Stimulated activated CD8-positive, alpha-beta memory T cell treated with anti-CD3 and anti-CD28 coated beads, Interleukin-15, amount 100 ng/mL, for 48 hours (primary cell): ENCODE data around the gene CACNB3.
A peak's percentile ranks its signal among the peaks of the same experiment; 100 is the strongest.
"Not testable (repeated sequence)": the region's sequence is repeated elsewhere in the genome, so short reads cannot be mapped to it uniquely, and the experiment has no call there.

Experiments
- DNase-seq, 2 donors: peaks; one replicate each; pipeline ENCODE4 v3.0.0-alpha.2; 2020; ENCODE audit warnings: low read depth in 2 of 2

Gene CACNB3

DNA sequence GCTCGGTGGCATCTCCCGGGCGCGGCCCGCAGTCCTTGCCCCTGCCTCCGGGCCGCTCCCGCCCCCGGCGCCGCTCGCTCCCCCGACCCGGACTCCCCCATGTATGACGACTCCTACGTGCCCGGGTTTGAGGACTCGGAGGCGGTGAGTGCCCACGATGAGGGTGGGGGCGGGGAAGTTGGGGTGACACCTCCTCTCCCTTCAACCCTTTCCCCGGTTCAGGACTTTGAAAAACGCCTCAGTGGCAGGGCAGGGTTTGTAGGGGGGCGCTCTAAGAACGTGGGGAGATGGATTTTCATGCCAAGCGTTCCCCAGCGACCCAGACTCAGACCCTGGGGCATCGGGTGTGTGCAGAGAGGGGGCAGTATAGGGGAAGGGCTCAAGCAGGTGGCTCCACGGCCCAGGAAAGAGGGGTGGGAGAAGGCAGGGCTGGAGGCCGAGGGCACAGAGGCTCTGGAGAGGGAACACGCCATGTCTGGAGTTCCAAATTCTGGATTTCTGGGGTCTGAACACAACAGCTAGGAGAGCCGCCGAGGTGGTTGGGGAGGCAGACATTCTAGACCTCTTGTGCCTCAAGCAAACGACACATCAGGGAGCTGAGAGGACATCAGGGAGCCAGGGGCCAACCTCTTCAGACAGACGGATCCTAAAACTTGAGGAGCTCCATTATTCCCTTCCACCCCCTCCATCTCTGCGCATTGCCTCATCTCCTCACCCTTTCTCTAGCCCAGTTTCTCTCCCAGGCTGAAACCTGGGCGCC lies 715 bp downstream of the CACNB3 start:
- DNase-seq, result no peak

DNA sequence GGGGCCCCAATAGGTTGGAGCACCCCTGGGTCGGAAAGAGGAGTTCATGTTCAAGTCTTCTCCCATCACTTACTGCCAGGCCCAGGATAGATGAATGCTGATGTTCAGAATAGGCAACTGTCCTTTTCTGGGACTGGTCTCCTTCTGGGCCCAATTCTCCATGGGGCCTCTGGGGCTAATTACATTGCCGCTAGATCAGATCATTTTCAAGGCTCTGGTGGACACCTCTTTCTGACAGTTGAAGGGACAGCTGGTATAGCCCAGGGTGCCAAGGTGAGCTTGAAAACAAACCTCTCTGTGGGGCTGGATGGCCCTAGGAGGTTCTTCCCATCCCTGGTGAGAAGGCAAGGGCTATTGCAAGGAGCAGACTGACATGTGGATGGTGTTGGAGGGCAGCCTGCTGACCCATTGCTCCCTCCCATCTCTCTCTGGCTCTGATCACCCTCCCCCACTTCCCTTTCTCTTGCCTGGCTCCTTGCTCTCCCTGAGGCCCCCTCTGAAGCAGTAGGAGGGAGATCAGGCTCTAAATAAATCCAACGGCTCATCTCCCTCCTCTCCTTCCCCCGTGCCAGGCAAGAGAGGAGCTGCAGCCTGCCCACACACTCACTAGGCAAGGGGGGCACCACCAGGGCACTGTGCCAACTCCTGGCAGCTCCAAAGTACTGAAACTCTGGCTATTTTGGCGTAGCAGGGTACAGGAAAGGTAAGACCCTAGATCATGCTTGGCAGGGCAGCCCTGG lies 1.9 kb downstream of the CACNB3 start:
- no peak for DNase-seq

DNA sequence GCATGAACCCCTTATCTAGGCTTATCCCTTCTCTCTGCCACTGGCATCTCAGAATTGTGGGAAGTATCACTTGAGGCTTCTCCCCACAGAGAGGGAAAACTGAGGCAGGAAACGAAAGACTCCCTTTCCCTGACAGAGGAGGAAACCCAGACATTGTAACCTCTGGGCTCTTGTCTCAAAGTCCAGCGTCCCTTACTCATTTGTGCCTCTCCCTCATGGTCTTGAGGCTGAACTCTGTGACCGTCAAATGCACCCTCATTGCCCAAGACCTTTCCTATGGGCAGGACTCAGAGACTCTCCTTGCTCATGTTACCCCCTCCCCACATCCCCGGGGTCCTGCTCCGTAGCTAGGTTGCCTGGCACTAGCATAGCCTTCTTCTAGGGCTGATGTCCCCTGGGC lies 3.8 kb downstream of the CACNB3 start:
- DNase-seq, result no peak

DNA sequence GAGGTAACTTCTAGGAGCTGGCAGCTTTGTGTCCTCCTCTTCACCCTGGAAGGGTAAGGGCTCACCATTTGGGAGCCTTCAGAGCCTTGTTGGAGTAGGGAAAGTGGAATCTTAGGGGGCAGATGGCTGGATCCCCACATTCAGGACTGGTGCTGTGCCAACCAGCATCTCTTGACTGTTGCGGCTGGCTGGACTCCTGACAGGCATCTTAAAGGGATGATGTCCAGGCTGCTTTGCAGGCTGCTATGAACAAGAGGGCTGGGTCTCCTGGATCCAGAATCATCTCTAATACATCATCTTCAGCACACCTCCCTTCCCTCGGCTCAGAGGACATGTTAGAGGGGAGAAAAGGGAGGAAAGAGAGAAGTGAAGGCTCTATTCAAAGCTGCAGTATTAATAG lies 4.4 kb downstream of the CACNB3 start:
- no peak for DNase-seq

DNA sequence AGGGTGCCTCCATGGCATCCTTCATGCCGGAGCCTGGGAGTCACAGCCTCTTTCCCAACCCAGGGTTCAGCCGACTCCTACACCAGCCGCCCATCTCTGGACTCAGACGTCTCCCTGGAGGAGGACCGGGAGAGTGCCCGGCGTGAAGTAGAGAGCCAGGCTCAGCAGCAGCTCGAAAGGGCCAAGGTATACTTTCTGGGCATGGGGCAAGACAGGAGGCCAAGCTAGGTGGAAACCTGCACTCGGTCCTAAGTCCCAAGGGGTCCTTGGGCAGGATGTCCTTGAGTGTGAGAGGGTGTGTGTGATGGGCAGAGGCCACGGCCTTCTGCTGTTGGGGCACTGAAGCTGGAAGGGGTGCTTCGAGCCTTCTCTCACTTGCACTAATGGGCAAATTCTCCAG lies 5.0 kb downstream of the CACNB3 start:
- no peak for DNase-seq

DNA sequence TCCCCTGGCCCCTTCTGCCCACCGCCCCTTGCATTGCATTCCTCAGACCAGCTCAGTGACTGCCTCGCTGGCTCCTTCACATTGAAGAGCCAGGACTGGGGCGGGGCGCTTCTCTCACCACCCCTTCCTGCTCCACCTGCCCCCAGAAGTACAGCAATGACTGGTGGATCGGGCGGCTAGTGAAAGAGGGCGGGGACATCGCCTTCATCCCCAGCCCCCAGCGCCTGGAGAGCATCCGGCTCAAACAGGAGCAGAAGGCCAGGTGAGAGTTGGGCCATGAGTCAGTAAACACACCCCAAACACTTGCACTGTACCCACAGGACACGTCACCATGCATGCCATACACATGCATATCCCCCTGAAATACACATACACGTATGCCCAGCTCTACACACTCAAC lies 5.8 kb downstream of the CACNB3 start:
- DNase-seq, result no peak

DNA sequence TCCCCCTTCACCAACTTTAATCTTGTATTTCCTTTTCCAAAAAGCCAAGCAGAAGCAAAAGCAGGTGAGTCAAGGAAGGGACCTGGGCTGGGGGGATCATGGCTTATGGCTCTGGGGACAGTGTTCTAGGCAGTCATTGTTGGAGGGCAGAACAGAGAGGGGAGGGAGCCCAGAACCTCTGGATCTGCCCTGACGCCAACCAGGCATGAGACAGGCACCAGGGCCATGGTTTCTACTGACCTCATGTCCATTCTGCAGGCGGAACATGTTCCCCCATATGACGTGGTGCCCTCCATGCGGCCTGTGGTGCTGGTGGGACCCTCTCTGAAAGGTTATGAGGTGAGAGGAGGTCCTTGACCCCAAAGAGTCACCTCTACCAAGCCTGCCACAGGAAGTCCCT lies 6.6 kb downstream of the CACNB3 start:
- DNase-seq, result no peak

DNA sequence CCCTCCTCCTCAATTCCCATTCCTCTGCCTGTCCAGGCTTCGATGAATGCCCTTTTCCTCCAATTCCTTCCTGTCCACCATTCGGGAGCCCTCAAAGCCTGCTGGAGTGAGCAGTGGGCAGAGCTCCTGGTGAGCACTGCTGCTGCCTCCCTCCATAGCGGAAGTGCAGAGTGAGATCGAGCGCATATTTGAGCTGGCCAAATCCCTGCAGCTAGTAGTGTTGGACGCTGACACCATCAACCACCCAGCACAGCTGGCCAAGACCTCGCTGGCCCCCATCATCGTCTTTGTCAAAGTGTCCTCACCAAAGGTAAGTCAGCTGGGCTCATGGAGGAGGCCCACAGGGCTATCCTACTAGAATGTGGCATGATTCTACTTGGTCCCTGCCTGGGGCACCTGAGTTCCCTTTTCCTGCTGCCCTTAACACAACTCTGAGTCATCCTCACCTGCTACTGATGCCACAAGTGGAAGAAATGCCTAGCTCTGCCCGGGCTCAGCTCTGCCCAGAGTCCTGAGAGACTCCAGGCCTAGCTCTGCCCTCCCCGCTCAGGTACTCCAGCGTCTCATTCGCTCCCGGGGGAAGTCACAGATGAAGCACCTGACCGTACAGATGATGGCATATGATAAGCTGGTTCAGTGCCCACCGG lies 8.0 kb downstream of the CACNB3 start:
- DNase-seq, result no peak

DNA sequence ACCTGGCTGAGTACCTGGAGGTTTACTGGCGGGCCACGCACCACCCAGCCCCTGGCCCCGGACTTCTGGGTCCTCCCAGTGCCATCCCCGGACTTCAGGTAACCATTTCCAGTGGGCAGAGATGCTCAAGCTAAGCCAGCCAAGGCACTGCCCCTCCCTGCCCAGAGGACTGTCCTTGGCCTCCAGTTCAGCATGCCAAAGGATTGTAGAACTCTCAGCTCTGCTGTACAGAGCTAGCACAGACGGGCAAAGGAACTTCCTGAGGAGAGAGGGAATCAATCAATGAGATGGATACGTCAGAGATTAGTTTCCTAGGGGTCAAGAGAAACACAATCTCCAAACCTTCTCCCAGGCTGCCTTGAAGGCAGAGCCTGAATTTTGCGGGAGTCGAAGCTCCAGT lies 8.7 kb downstream of the CACNB3 start:
- no peak for DNase-seq

DNA sequence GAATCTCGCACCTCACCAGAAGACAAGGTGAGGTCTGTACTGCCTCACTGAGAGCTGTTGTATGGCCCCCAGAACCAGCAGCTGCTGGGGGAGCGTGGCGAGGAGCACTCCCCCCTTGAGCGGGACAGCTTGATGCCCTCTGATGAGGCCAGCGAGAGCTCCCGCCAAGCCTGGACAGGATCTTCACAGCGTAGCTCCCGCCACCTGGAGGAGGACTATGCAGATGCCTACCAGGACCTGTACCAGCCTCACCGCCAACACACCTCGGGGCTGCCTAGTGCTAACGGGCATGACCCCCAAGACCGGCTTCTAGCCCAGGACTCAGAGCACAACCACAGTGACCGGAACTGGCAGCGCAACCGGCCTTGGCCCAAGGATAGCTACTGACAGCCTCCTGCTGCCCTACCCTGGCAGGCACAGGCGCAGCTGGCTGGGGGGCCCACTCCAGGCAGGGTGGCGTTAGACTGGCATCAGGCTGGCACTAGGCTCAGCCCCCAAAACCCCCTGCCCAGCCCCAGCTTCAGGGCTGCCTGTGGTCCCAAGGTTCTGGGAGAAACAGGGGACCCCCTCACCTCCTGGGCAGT lies 9.3 kb downstream of the CACNB3 start:
- DNase-seq, result no peak

DNA sequence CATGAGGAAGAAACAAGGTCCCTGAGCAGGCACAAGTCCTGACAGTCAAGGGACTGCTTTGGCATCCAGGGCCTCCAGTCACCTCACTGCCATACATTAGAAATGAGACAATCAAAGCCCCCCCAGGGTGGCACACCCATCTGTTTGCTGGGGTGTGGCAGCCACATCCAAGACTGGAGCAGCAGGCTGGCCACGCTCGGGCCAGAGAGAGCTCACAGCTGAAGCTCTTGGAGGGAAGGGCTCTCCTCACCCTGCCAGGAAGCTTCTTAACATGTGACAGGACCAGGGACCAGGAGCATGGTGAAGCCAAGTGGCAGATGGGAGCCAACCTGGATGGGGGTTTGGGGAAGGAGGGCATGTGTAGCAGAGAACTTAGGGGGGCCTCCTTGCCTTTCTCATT lies 10.0 kb downstream of the CACNB3 start:
- DNase-seq, result no peak

DNA sequence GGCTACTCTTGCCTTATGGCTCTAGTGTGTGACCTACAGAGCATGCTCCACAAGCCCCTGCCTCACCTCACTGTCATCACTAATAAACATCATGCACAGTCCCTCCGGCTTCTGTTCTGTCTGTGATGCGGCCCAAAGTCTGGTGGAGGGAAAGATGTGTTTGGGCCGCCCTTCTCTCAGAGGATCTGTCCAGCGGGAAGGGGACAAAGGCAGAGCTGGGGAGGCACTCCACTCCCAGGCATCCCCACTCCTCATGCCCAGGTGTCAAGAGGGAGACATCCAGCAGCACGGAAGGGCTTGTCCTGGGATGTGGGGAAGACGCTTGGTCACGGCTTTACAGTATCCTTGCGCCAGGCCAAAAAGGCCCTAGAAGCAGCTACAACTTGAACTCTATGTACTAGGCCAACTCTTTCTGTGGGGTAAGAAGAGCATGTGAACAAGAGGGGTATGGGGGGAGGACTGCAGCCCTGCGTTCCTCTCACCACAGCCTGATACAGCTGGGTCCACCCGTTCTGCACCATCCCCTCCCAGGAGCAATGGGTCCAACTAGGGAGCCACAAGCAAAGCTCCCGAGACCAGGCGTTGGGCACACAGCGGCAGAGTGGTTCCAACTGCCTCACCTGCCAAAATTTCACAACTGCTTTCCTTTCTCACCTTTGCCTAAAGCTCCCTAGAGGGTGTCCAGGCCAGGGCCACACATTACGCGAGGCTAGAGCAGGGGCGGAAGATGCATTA lies 10.7 kb downstream of the CACNB3 start:
- DNase-seq, result no peak

DNA sequence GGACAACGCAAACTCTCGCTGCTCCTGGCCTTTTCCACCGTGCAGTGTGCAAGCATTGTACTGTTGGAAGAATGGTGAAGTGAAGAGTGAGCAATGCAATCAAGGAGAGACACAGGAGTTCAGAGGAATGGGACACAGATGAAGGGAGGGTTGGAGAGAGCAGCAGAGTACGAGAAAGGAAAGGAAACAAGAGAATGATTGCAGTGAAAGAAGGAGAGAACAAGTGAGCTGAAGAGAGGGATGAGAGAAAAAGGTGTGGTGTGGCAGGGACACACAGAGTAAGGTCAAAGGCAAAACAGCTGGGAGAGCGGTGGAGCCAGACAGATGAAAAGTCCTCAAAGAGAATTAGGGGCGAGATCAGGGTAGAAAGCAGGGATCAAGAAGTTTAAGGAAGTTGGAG lies 13.0 kb downstream of the CACNB3 start:
- no peak for DNase-seq

DNA sequence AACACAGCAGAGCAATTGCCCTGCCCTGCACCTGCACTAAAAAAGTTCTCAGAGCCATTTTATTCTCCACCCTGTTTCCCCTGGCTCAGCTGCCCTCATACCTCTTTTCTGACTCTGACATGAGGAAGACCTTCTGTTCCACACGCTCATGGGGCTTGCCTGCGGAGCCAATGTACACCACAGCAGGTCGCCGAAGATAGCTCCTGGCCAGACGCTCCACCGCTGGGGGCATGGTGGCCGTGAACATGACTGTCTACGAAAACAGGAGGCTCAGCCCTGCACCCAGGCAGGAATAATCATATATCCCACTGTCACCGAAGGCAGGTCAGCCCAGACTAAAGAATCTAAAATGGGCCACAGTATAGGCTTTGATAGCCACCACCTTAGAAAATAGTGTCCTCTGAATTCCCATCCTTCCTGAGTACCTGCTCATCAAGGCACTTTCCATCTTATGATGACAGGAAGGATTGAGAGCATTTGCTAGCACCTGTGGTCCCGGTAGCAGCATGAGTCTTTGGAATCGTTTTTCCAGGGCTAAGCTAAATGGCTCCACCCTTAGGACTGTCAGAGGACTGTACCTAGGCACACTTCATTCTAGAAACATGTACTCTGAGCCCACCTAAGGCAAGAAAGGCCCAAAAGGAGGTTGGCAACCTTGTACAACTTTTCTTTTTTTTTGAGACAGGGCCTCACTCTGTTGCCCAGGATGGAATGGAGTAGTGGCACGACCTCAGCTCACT lies 14.2 kb downstream of the CACNB3 start:
- DNase-seq, result no peak

DNA sequence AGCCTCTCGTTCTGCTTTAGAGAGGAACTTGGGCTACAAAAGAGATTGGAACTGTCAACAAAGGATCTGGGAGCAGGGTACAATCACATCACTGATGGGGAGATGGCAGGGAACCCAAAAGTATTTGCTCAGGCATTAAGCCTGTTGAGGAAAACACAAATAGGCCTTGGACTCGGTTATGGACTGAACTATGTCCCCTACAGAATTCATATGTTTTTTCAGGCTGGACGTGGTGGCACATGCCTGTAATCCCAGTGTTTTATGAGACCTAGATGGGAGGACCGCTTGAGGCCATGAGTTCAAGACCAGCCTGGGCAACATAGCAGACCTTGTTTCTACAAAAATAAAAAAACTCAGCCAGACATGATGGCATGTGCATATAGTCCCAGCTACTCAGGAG lies 19.8 kb downstream of the CACNB3 start:
- DNase-seq, result no peak

DNA sequence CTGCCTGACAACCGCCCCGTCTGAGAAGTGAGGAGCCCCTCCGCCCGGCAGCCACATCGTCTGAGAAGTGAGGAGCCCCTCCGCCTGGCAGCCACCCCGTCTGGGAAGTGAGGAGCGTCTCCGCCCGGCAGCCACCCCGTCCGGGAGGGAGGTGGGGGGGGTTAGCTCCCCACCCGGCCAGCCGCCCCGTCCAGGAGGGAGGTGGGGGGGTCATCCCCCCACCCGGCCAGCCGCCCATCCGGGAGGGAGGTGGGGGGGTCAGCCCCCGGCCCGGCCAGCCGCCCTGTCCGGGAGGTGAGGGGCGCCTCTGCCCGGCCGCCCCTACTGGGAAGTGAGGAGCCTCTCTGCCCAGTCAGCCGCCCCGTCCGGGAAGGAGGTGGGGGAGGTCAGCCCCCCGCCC lies 23.7 kb downstream of the CACNB3 start:
- DNase-seq, result not testable (repeated sequence)

DNA sequence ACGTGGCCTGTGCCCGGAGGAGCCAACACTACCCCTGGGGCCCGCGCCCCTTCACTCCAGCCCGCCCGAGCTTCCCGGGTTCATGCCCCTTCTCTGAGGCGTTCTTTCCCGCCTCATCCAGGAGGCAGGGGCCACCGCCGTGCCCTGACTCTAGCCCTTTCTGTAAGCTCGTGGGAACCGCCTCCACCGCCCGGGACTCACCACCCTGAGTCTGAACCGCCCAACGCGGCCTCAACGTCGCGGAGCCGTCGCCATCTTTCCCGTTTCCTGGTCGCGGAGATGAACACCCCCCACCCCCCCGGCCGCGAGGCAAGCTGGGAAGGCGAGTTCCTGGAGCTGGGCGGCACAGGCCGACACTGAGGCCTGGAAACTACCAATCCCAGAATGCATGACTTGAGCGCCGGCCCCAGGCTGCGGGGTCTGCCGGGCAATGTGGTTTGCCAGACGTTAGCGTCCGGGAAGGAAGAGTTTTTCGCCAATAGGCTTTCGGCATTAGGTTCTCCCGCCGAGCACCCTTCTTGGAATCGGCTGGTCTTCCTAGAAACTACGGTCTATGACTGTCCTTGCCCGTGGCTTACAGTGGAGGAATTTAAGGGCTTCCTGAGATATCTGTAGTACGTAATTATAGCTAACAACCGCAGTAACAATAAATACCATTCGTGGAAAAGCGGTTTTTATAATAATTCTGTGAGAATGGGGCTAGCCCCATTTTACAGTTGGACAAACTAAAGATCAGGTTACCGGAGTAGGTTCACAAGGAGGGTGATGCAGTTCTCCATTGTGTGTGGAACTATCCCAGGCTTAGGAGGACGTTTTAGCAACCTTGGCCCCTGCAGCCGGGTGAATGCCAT lies 33.8 kb downstream of the CACNB3 start, which contains the start of gene DDX23:
Gene DDX23, minus strand, starts transcription at position 281 of the 851 bp plus-strand sequence. CDS start 6,381 bp downstream, outside the sequence.
- DNase-seq, result peak; percentile 91

DNA sequence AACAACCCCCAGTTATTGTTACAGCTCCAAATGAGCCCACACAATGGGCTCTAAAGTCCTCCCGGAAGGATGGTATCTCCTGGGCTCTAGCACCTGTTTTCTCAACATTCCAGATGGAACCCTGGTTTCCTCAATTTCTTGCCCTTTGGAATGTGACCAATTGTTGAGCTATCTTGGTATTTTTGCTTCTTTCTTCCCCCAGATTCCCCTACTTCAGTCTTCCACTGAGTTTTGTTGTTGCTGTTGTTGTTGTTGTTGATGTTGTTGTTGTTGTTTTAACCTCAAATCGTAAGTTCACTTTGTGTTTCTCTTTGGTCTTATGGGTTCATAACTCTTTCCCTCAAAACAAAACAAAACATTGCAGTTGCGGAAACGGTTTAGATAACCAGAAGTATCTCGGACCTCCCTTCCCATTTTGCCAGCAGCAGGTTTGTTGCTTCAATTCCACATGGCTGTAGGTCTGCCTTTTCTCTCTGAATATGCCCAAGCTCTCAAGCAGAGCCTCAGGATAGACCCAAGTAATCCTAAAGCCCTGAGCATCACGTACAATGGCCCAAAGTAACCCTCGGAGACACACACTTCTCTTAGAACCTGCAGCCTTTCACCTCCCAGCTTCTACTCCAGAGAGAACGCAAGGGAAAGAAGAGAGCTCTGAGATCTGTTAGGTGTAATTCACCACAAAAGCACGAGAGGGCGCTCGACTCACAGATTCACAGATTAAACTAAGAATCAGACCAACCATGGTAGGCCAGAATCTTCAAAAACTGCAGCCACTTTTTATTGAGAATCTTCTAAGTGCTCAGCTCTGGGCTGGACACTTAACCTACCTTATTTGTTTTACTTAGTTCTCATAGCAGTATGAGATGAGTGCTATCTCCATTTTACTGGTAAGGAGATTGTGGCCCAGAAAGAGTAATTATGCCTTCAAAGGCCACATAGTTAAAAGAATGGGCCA lies 34.7 kb downstream of the CACNB3 start:
- peak; percentile 68 to 69 for DNase-seq

DNA sequence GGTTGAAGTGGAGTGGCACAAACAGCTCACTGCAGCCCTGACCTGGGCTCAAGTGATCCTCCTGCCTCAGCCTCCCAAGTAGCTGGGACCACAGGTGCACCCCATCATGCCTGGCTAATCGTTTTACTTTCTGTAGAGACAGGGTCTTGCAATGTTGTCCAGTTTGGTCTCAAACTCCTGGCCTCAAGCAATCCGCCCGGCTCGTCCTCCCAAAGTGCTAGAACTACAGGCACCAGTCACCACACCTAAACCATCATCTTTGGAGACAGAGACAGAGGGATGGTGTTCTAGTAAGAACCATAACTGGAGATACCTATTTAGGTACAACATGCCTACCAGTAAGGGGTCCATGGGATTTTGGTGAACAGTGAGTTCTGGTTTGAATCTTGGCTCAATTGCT lies 36.2 kb downstream of the CACNB3 start:
- no peak for DNase-seq
